ENCODE results near the gene GOLGA7B.
A peak's percentile ranks its signal among the peaks of the same experiment; 100 is the strongest.

GOLGA7B gene

DNA sequence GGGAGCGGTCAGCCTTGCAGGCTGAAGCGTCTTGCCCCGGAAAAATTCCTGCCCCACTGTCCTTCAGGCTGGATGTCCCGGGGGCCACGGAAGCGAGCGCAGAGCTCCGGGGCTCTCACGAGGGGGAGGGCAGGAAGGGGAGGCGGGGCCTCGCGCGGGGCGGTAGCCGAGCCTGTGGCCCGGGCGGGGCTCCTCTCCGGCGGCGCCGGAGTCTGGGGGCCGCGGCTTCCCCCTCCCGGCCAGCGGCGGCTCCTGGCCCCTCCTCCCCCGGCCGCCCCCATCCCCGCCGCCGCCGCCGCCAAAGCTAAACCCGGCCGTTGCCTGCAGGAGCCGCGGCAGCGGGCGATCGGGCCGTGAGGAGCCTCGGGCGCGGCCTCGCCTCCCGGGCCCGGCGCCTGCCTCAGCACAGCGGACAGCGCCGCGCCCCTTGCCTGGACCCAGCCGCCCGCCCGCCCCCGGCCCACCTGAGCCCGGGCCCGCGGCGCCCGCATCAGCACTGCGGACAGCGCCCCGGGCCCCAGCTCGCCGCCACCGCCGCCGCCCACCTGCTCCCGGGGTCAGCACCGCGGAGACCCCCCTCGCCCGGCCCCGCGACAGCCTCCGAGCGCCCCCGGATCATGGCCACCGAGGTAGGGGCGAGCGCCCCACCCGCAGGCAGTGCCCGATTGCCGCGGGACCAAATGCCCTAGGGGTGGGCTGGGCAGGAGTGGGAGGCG lies at the start of gene GOLGA7B:
TSS of gene GOLGA7B (plus strand) at position 157 of the 716 bp plus-strand sequence. CDS start at position 618, 461 bp downstream.
- H3K9me3 Mint-ChIP-seq: no peaks in the 10 kb centered on the region
- H3K36me3 Mint-ChIP-seq (ENCODE audit: low read depth): no peaks in the 10 kb centered on the region
- H3K4me3 Mint-ChIP-seq: peak within 1 kb of the TSS; percentile 69 to 71 (median 71)
- H3K4me1 Mint-ChIP-seq: peaks cover 15% of the 10 kb centered on the region
- H3K27me3 Mint-ChIP-seq (ENCODE audit: low read depth): peaks cover 62% of the 10 kb centered on the region
- no peak within 1 kb of the TSS for H3K27ac Mint-ChIP-seq
- TF ChIP-seq, protein P1, sequence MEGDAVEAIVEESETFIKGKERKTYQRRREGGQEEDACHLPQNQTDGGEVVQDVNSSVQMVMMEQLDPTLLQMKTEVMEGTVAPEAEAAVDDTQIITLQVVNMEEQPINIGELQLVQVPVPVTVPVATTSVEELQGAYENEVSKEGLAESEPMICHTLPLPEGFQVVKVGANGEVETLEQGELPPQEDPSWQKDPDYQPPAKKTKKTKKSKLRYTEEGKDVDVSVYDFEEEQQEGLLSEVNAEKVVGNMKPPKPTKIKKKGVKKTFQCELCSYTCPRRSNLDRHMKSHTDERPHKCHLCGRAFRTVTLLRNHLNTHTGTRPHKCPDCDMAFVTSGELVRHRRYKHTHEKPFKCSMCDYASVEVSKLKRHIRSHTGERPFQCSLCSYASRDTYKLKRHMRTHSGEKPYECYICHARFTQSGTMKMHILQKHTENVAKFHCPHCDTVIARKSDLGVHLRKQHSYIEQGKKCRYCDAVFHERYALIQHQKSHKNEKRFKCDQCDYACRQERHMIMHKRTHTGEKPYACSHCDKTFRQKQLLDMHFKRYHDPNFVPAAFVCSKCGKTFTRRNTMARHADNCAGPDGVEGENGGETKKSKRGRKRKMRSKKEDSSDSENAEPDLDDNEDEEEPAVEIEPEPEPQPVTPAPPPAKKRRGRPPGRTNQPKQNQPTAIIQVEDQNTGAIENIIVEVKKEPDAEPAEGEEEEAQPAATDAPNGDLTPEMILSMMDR (IDR thresholded peaks at IDR 0.05; ENCODE audit: unreplicated experiment in 3 of 3): no peak

DNA sequence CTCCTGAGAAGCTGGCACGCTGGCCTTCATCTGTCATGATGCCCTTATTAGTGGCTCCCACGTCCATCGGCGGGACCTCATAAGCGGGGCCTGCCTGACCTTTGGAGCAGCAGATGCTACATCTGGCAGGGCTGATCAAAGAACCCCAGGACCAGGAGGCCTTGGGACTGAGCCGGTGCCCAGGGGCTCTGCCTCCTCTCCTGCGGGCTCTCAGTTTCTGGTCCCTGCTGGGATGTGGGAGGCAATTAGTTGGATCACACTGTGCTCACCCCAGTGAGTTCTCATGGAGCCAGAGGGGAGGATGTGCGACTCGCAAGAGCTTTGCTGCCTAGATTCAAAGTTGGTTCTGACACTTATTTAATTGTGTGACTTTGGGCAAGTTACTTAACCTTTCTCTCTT lies 49.2 kb upstream of the GOLGA7B start:
- peaks cover 9% of the 10 kb centered on the region for H3K4me1 Mint-ChIP-seq
- no peak overlapping the region for H3K4me3 Mint-ChIP-seq
- TF ChIP-seq, protein P1 (IDR thresholded peaks at IDR 0.05; ENCODE audit: unreplicated experiment in 3 of 3): no peak
- H3K27me3 Mint-ChIP-seq (ENCODE audit: low read depth): peaks cover 12% of the 10 kb centered on the region
- H3K36me3 Mint-ChIP-seq (ENCODE audit: low read depth): no peaks in the 10 kb centered on the region
- H3K27ac Mint-ChIP-seq: no peak overlapping the region
- H3K9me3 Mint-ChIP-seq: peaks cover 10% of the 10 kb centered on the region

DNA sequence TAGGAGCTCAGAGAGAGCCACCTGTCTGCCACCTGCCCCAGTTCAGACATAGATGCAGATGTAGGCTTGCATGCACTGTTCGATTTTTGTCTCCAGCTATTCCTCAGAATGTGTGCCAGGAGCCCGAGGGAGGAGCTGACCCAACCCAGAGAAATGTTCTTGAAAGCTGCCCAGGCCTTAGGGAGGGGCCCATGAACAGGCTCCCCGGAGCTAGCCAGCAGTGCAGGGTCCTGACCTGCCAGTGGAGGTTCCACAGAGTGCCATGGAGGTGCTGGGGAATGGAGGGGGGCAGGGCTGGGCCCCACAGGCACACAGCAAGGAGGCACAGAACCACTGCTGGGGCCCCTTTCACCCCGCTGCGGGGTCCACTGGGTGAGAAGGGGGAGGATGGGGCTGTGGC lies 48.2 kb upstream of the GOLGA7B start:
- Mint-ChIP-seq H3K36me3 (ENCODE audit: low read depth) (no peaks in the 10 kb centered on the region), H3K27ac (no peak overlapping the region), H3K27me3 (ENCODE audit: low read depth) (peaks cover 9% of the 10 kb centered on the region), H3K9me3 (peaks cover 10% of the 10 kb centered on the region), H3K4me3 (no peak overlapping the region), H3K4me1 (peaks cover 16% of the 10 kb centered on the region)
- TF ChIP-seq, protein P1 (IDR thresholded peaks at IDR 0.05; ENCODE audit: unreplicated experiment in 3 of 3): no peak

DNA sequence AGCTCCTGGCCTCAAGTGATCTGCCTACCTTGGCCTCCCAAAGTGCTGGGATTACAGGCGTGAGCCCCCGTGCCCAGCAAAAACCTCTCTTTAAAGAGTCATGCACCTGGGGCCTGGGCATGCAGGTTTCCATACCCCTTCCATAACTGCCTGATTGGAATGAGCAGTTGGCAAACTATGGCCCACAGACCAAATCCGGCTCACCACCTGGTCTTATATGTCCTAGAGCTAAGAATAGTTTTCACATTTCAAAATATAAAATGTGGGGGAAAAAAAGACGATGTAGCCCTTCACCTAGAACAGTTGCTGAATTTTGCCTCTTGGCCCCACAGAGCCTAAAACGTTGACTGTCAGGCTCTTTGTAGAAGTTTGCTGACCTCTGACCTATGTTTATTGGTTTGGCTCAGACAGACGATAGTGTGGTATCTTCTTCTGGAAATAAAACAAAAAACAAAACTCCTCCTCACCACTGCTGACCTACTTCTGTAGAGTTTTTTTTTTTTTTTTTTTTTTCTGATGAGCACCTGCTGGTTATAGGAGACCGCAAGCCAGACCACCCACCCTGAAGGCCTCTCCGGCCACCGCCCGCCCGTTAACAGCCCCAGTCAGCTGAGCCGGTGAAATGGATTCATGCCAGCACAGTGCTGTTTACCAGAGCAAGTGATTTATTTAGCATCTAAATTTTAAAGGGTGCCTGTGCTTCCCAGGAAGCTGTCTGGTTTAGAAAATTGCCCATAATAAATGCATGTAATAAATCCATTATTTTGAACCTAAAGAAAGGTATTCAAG lies 44.4 kb upstream of the GOLGA7B start:
- H3K4me1 Mint-ChIP-seq: peaks cover 16% of the 10 kb centered on the region
- no peaks in the 10 kb centered on the region for H3K9me3 Mint-ChIP-seq
- peaks cover 14% of the 10 kb centered on the region for H3K27me3 Mint-ChIP-seq (ENCODE audit: low read depth)
- no peak overlapping the region for H3K27ac Mint-ChIP-seq
- H3K36me3 Mint-ChIP-seq (ENCODE audit: low read depth): no peaks in the 10 kb centered on the region
- H3K4me3 Mint-ChIP-seq: no peak overlapping the region
- TF ChIP-seq, protein P1 (IDR thresholded peaks at IDR 0.05; ENCODE audit: unreplicated experiment in 3 of 3): no peak

DNA sequence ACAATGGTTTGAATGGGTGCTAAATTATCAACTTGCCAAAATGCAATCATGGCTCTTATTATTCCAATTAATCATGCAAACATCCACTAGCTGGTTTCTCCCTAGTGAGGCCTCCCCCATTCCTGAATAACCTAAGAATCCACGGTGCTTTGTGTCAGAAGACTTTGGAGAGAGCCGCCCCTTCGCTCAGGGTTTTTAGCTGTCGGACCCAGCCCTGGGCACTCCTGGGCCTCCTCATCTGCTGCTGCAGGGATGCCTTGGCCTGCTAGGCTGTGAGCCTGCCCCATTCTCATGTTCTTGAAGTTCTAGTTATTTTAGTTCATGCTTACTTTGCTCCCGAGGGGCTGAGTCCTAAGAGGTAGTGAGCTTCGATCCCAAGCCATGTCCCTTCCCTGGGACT lies 43.7 kb upstream of the GOLGA7B start:
- Mint-ChIP-seq H3K36me3 (ENCODE audit: low read depth) (no peaks in the 10 kb centered on the region), H3K9me3 (no peaks in the 10 kb centered on the region), H3K27me3 (ENCODE audit: low read depth) (peaks cover 14% of the 10 kb centered on the region), H3K4me1 (peaks cover 16% of the 10 kb centered on the region), H3K27ac (no peak overlapping the region), H3K4me3 (no peak overlapping the region)
- TF ChIP-seq, protein P1 (IDR thresholded peaks at IDR 0.05; ENCODE audit: unreplicated experiment in 3 of 3): no peak

All from nephron (organoid).